ENCODE data around the gene RIC3.

Gene RIC3

GRCh38 chr11:8067567-8067928 is 101.3 kb downstream of the RIC3 start:
- no peak for DNase-seq (ENCODE audit: low read depth in 3 of 3)

GRCh38 chr11:8066911-8067455 is 101.8 kb downstream of the RIC3 start:
- DNase-seq (ENCODE audit: low read depth in 3 of 3), result no peak

- no peak for DNase-seq (ENCODE audit: low read depth in 3 of 3)
Observed at GRCh38 chr11:8066036-8066910, 102.6 kb downstream of the RIC3 start.

GRCh38 chr11:8065031-8065430 is 103.8 kb downstream of the RIC3 start:
- DNase-seq (ENCODE audit: low read depth in 3 of 3), result no peak

- no peak for DNase-seq (ENCODE audit: low read depth in 3 of 3)
Observed at GRCh38 chr11:8063324-8063723, 105.5 kb downstream of the RIC3 start.

- DNase-seq (ENCODE audit: low read depth in 3 of 3), result no peak
Observed at GRCh38 chr11:8062781-8063257, 106.0 kb downstream of the RIC3 start.

GRCh38 chr11:8061555-8062428 is 107.0 kb downstream of the RIC3 start:
- DNase-seq (ENCODE audit: low read depth in 3 of 3), result no peak

GRCh38 chr11:8060801-8061554 is 107.8 kb downstream of the RIC3 start:
- DNase-seq (ENCODE audit: low read depth in 3 of 3), result no peak

GRCh38 chr11:8060146-8060719 is 108.6 kb downstream of the RIC3 start:
- DNase-seq (ENCODE audit: low read depth in 3 of 3), result no peak

- no peak for DNase-seq (ENCODE audit: low read depth in 3 of 3)
Observed at GRCh38 chr11:8059571-8060011, 109.2 kb downstream of the RIC3 start.

GRCh38 chr11:8059030-8059429 is 109.8 kb downstream of the RIC3 start:
- no peak for DNase-seq (ENCODE audit: low read depth in 3 of 3)

- DNase-seq (ENCODE audit: low read depth in 3 of 3), result no peak
Observed at GRCh38 chr11:8058216-8058615, 110.6 kb downstream of the RIC3 start.

GRCh38 chr11:8056810-8057463 is 111.9 kb downstream of the RIC3 start:
- DNase-seq (ENCODE audit: low read depth in 3 of 3), result no peak

Measured in stimulated activated CD4-positive, alpha-beta T cell treated with anti-CD3 and anti-CD28 coated beads, TNF-alpha, amount 100 ng/mL, for 24 hours (primary cell).